Measurements from ENCODE around the gene TPK1.
A peak's percentile ranks its signal among the peaks of the same experiment; 100 is the strongest.
"Not testable (repeated sequence)": the region's sequence is repeated elsewhere in the genome, so short reads cannot be mapped to it uniquely, and the experiment has no call there.

The TPK1 gene

GRCh38 chr7:144470078-144470477, 365.8 kb downstream of the TPK1 start:
- no peak for DNase-seq

- DNase-seq: no peak
Observed at GRCh38 chr7:144468990-144469732, 366.7 kb downstream of the TPK1 start.

GRCh38 chr7:144459635-144460034, 376.2 kb downstream of the TPK1 start:
- no peak for DNase-seq

GRCh38 chr7:144455040-144455404, 380.8 kb downstream of the TPK1 start:
- no peak for DNase-seq

- DNase-seq: no peak
Observed at GRCh38 chr7:144454256-144455039, 381.4 kb downstream of the TPK1 start.

GRCh38 chr7:144452064-144452463, 383.8 kb downstream of the TPK1 start:
- no peak for DNase-seq

GRCh38 chr7:144445590-144445989, 390.3 kb downstream of the TPK1 start:
- DNase-seq: no peak

- DNase-seq: no peak
Observed at GRCh38 chr7:144439717-144440205, 396.1 kb downstream of the TPK1 start.

GRCh38 chr7:144438759-144439158, 397.1 kb downstream of the TPK1 start:
- DNase-seq: no peak

GRCh38 chr7:144437370-144438191, 398.3 kb downstream of the TPK1 start:
- peak; percentile 61 to 65 for DNase-seq

- DNase-seq: no peak
Observed at GRCh38 chr7:144436500-144436899, 399.4 kb downstream of the TPK1 start.

- no peak for DNase-seq
Observed at GRCh38 chr7:144428431-144428830, 407.4 kb downstream of the TPK1 start.

- not testable (repeated sequence) for DNase-seq
Observed at GRCh38 chr7:144427539-144427938, 408.3 kb downstream of the TPK1 start.

- DNase-seq: not testable (repeated sequence)
Observed at GRCh38 chr7:144418931-144419330, 416.9 kb downstream of the TPK1 start.

- no peak for DNase-seq
Observed at GRCh38 chr7:144416341-144416740, 419.5 kb downstream of the TPK1 start.

- no peak for DNase-seq
Observed at GRCh38 chr7:144415858-144416257, 420.0 kb downstream of the TPK1 start.

GRCh38 chr7:144414815-144415214, 421.0 kb downstream of the TPK1 start:
- DNase-seq: no peak

GRCh38 chr7:144410441-144410840, 425.4 kb downstream of the TPK1 start:
- DNase-seq: no peak

GRCh38 chr7:144408121-144408520, 427.7 kb downstream of the TPK1 start:
- DNase-seq: no peak

GRCh38 chr7:144407266-144407931, 428.5 kb downstream of the TPK1 start:
- no peak for DNase-seq

- DNase-seq: no peak
Observed at GRCh38 chr7:144404946-144405345, 430.9 kb downstream of the TPK1 start.

- DNase-seq: no peak
Observed at GRCh38 chr7:144403649-144404061, 432.2 kb downstream of the TPK1 start, which contains the start of gene NOBOX. Gene NOBOX (minus strand): TSS chr7:144403693.
